Stimulated activated naive CD8-positive, alpha-beta T cell treated with anti-CD3 and anti-CD28 coated beads, Interleukin-15, Interleukin-2, amounts not matched to agents 100 U/mL and 50 U/mL, for 24 hours (primary cell): ENCODE measurements around the gene LRRC30.
"Not testable (repeated sequence)": the region's sequence is repeated elsewhere in the genome, so short reads cannot be mapped to it uniquely, and the experiment has no call there.

Source experiments
- ATAC-seq: fragments of 150-1000 bp; cut with Tn5 transposase; one replicate; pipeline ENCODE4 v1.10.0; 2021
- DNase-seq: peaks from one replicate; pipeline ENCODE4 v3.0.0; 2021

Gene LRRC30

GRCh38 chr18:7230626-7231349 lies at the start of gene LRRC30:
LRRC30 (plus strand) TSS chr18:7231089; CDS start chr18:7231139, 50 bp downstream.
- no peak for ATAC-seq
- DNase-seq = no peak

GRCh38 chr18:7185701-7186100 lies 45.2 kb upstream of the LRRC30 start:
- DNase-seq = no peak
- ATAC-seq = no peak

GRCh38 chr18:7190547-7191156 lies 40.2 kb upstream of the LRRC30 start:
- ATAC-seq (no peak), DNase-seq (no peak)

GRCh38 chr18:7191736-7192135 lies 39.2 kb upstream of the LRRC30 start:
- DNase-seq (no peak), ATAC-seq (no peak)

- DNase-seq = no peak
- ATAC-seq = no peak
Observed at GRCh38 chr18:7195266-7195665, 35.6 kb upstream of the LRRC30 start.

GRCh38 chr18:7196421-7196820 lies 34.5 kb upstream of the LRRC30 start:
- DNase-seq = no peak

GRCh38 chr18:7197854-7198253 lies 33.0 kb upstream of the LRRC30 start:
- DNase-seq = no peak
- ATAC-seq = no peak

More at GRCh38 chr18:7196421-7196820, 34.5 kb upstream of the LRRC30 start:
- ATAC-seq = no peak

GRCh38 chr18:7198326-7198725 lies 32.6 kb upstream of the LRRC30 start:
- ATAC-seq (no peak), DNase-seq (no peak)

- ATAC-seq = no peak
- DNase-seq = no peak
Observed at GRCh38 chr18:7201096-7201495, 29.8 kb upstream of the LRRC30 start.

GRCh38 chr18:7202169-7202568 lies 28.7 kb upstream of the LRRC30 start:
- ATAC-seq (no peak), DNase-seq (no peak)

- not testable (repeated sequence) for DNase-seq, ATAC-seq
Observed at GRCh38 chr18:7203601-7204000, 27.3 kb upstream of the LRRC30 start.

- DNase-seq (no peak), ATAC-seq (no peak)
Observed at GRCh38 chr18:7205346-7205745, 25.5 kb upstream of the LRRC30 start.

- no peak for ATAC-seq
- no peak for DNase-seq
Observed at GRCh38 chr18:7206217-7206616, 24.7 kb upstream of the LRRC30 start.

GRCh38 chr18:7207366-7207915 lies 23.4 kb upstream of the LRRC30 start:
- DNase-seq (no peak), ATAC-seq (no peak)

- ATAC-seq = no peak
- no peak for DNase-seq
Observed at GRCh38 chr18:7221424-7222155, 9.3 kb upstream of the LRRC30 start.

GRCh38 chr18:7224198-7224597 lies 6.7 kb upstream of the LRRC30 start:
- DNase-seq (no peak), ATAC-seq (no peak)

- DNase-seq = no peak
- no peak for ATAC-seq
Observed at GRCh38 chr18:7232218-7232617, 1.3 kb downstream of the LRRC30 start.

- ATAC-seq (no peak), DNase-seq (no peak)
Observed at GRCh38 chr18:7233134-7233810, 2.4 kb downstream of the LRRC30 start.

GRCh38 chr18:7234091-7234490 lies 3.2 kb downstream of the LRRC30 start:
- ATAC-seq (no peak), DNase-seq (no peak)

- ATAC-seq = no peak
- no peak for DNase-seq
Observed at GRCh38 chr18:7234956-7235355, 4.1 kb downstream of the LRRC30 start.

- no peak for ATAC-seq
- no peak for DNase-seq
Observed at GRCh38 chr18:7236072-7236471, 5.2 kb downstream of the LRRC30 start.

- ATAC-seq = no peak
- DNase-seq = no peak
Observed at GRCh38 chr18:7236933-7237332, 6.0 kb downstream of the LRRC30 start.
